ENCODE measurements around the gene FOXP1.

- no peak for TF ChIP-seq CTCF (IDR thresholded peaks at IDR 0.05)
- TF ChIP-seq POLR2A (IDR thresholded peaks at IDR 0.05) = no peak
Observed at GRCh38 chr3:71509066-71509465, 74.5 kb downstream of the FOXP1 start.
